ENCODE results near the gene RTKN2.
A peak's percentile ranks its signal among the peaks of the same experiment; 100 is the strongest.

RTKN2 gene

GRCh38 chr10:62225362-62225761, 43.3 kb downstream of the RTKN2 start:
- DNase-seq (ENCODE audit: low read depth) = no peak

- no peak for DNase-seq (ENCODE audit: low read depth)
Measured at GRCh38 chr10:62224606-62225005, 44.0 kb downstream of the RTKN2 start.

GRCh38 chr10:62217683-62218082, 51.0 kb downstream of the RTKN2 start:
- no peak for DNase-seq (ENCODE audit: low read depth)

- no peak for DNase-seq (ENCODE audit: low read depth)
Measured at GRCh38 chr10:62214364-62214874, 54.2 kb downstream of the RTKN2 start.

GRCh38 chr10:62205750-62206399, 62.8 kb downstream of the RTKN2 start:
- no peak for DNase-seq (ENCODE audit: low read depth)

GRCh38 chr10:62199584-62199983, 69.1 kb downstream of the RTKN2 start:
- DNase-seq (ENCODE audit: low read depth) = no peak

GRCh38 chr10:62196528-62196927, 72.1 kb downstream of the RTKN2 start:
- DNase-seq (ENCODE audit: low read depth) = no peak

GRCh38 chr10:62195675-62195926, 73.0 kb downstream of the RTKN2 start:
- DNase-seq (ENCODE audit: low read depth) = no peak

- no peak for DNase-seq (ENCODE audit: low read depth)
Measured at GRCh38 chr10:62194924-62195674, 73.5 kb downstream of the RTKN2 start.

GRCh38 chr10:62193479-62193878, 75.2 kb downstream of the RTKN2 start:
- DNase-seq (ENCODE audit: low read depth) = no peak

GRCh38 chr10:62189131-62189530, 79.5 kb downstream of the RTKN2 start:
- no peak for DNase-seq (ENCODE audit: low read depth)

GRCh38 chr10:62188021-62188616, 80.5 kb downstream of the RTKN2 start:
- DNase-seq (ENCODE audit: low read depth) = no peak

- no peak for DNase-seq (ENCODE audit: low read depth)
Measured at GRCh38 chr10:62186999-62187675, 81.5 kb downstream of the RTKN2 start.

- DNase-seq (ENCODE audit: low read depth) = no peak
Measured at GRCh38 chr10:62185919-62186692, 82.5 kb downstream of the RTKN2 start.

- DNase-seq (ENCODE audit: low read depth) = no peak
Measured at GRCh38 chr10:62183857-62184795, 84.5 kb downstream of the RTKN2 start.

GRCh38 chr10:62183442-62183841, 85.2 kb downstream of the RTKN2 start:
- peak; percentile 20 for DNase-seq (ENCODE audit: low read depth)

- no peak for DNase-seq (ENCODE audit: low read depth)
Measured at GRCh38 chr10:62182595-62182994, 86.0 kb downstream of the RTKN2 start.

GRCh38 chr10:62182171-62182570, 86.5 kb downstream of the RTKN2 start:
- DNase-seq (ENCODE audit: low read depth) = no peak

GRCh38 chr10:62180677-62181076, 88.0 kb downstream of the RTKN2 start:
- no peak for DNase-seq (ENCODE audit: low read depth)

GRCh38 chr10:62178568-62178967, 90.1 kb downstream of the RTKN2 start:
- DNase-seq (ENCODE audit: low read depth) = no peak

- DNase-seq (ENCODE audit: low read depth) = no peak
Measured at GRCh38 chr10:62177111-62177510, 91.5 kb downstream of the RTKN2 start.
